HG03066 (cell line): ENCODE data around the gene PLEKHA4.
"Not testable (repeated sequence)": the region's sequence is repeated elsewhere in the genome, so short reads cannot be mapped to it uniquely, and the experiment has no call there.

Experiments used
- ATAC-seq: cut with Tn5 transposase; IDR thresholded peaks from one replicate; pipeline ENCODE4 v1.9.1; 2021; ENCODE audit warnings: low read depth; ENCODE audit not compliant: unreplicated experiment

Gene PLEKHA4

GRCh38 chr19:48889496-48889895 lies 21.1 kb upstream of the PLEKHA4 start:
- not testable (repeated sequence) for ATAC-seq

GRCh38 chr19:48887861-48888612 lies 19.6 kb upstream of the PLEKHA4 start:
- no peak for ATAC-seq

GRCh38 chr19:48883726-48884125 lies 15.3 kb upstream of the PLEKHA4 start:
- no peak for ATAC-seq

- ATAC-seq = no peak
Observed at GRCh38 chr19:48881741-48882657, 13.6 kb upstream of the PLEKHA4 start.

GRCh38 chr19:48879696-48880095 lies 11.3 kb upstream of the PLEKHA4 start:
- not testable (repeated sequence) for ATAC-seq

GRCh38 chr19:48879025-48879637 lies 10.7 kb upstream of the PLEKHA4 start:
- ATAC-seq = no peak

- ATAC-seq = no peak
Observed at GRCh38 chr19:48878196-48879024, 10.0 kb upstream of the PLEKHA4 start.

- no peak for ATAC-seq
Observed at GRCh38 chr19:48877855-48878195, 9.4 kb upstream of the PLEKHA4 start.

- not testable (repeated sequence) for ATAC-seq
Observed at GRCh38 chr19:48876043-48876981, 7.9 kb upstream of the PLEKHA4 start.

- no peak for ATAC-seq
Observed at GRCh38 chr19:48874303-48875135, 6.1 kb upstream of the PLEKHA4 start.

- no peak for ATAC-seq
Observed at GRCh38 chr19:48873476-48874302, 5.3 kb upstream of the PLEKHA4 start.

GRCh38 chr19:48872884-48873475 lies 4.6 kb upstream of the PLEKHA4 start:
- no peak for ATAC-seq

- peak; percentile 48 for ATAC-seq
Observed at GRCh38 chr19:48872182-48872883, 3.9 kb upstream of the PLEKHA4 start, which contains the start of gene PPP1R15A. Gene PPP1R15A, plus strand, starts transcription at chr19:48872421. Its CDS starts 813 bp downstream, at chr19:48873234.

- ATAC-seq = not testable (repeated sequence)
Observed at GRCh38 chr19:48871471-48872181, 3.2 kb upstream of the PLEKHA4 start.

- no peak for ATAC-seq
Observed at GRCh38 chr19:48870048-48870447, 1.6 kb upstream of the PLEKHA4 start.

GRCh38 chr19:48867746-48868113 lies 687 bp downstream of the PLEKHA4 start:
- no peak for ATAC-seq
